NCI-H345 treated with DMSO at 0.1 percent for 48 hours (cell line): ENCODE results near the gene IFNL4.
"Not testable (repeated sequence)": the region's sequence is repeated elsewhere in the genome, so short reads cannot be mapped to it uniquely, and the experiment has no call there.

Experiments
- DNase-seq: peaks from one replicate; lab custom pipeline; 2025; ENCODE audit not compliant: unreplicated experiment; lab: John Stamatoyannopoulos, UW

IFNL4 gene

DNA sequence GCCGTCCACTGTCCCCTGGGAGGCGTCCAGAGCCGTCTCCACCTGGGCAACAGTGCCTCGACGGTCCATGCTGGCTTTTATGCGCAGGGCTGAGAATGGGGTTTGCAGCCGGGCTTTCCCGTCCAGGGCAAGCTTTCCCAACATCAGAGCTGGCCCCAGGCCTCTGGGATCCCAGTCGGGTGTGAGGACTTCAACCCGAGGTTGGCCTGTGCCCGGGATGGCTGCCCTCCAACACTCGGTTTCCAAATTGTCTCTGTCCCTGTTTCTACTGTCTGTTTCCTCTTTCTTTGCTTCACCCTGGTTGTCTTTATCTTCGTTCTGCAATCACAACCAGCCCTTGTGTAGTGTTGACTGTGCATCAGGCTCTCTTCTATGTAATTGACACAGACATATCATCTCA, at the start of gene IFNL4:
IFNL4 (minus strand) TSS at position 51 of the 400 bp plus-strand sequence.
- DNase-seq = no peak

DNA sequence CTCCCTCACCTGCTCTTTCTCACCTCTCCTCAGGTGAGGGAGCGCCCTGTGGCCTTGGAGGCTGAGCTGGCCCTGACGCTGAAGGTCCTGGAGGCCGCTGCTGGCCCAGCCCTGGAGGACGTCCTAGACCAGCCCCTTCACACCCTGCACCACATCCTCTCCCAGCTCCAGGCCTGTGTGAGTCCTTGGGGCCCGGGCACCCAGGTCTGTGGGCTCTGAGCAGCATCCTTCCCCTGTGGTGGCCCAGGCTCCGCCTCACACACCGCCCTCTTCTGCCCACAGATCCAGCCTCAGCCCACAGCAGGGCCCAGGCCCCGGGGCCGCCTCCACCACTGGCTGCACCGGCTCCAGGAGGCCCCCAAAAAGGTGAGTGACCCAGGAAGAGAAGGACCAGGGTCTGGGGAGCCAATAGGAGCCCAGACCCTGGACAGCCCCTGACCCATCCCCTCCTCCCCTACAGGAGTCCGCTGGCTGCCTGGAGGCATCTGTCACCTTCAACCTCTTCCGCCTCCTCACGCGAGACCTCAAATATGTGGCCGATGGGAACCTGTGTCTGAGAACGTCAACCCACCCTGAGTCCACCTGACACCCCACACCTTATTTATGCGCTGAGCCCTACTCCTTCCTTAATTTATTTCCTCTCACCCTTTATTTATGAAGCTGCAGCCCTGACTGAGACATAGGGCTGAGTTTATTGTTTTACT, 49.4 kb upstream of the IFNL4 start:
- no peak for DNase-seq

DNA sequence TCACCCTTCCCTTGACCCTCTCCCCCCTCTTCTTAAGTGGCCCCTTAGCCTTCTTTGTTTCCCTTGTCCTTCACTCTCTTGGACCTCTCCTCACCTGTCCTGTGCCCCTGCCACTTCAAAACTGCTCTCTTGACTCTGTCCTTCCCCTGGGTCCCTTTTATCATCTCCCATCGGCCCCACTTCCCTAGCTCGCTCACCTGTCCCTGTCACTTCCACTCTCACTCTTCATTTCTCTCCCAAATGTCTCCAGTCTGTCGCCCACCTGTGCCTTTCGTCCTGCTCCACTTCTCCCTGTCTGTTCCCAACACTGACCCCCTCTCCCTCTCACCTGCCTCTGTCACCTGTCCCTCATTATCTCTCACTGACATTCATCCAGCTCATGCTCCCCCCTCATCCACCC, 48.2 kb upstream of the IFNL4 start:
- no peak for DNase-seq

DNA sequence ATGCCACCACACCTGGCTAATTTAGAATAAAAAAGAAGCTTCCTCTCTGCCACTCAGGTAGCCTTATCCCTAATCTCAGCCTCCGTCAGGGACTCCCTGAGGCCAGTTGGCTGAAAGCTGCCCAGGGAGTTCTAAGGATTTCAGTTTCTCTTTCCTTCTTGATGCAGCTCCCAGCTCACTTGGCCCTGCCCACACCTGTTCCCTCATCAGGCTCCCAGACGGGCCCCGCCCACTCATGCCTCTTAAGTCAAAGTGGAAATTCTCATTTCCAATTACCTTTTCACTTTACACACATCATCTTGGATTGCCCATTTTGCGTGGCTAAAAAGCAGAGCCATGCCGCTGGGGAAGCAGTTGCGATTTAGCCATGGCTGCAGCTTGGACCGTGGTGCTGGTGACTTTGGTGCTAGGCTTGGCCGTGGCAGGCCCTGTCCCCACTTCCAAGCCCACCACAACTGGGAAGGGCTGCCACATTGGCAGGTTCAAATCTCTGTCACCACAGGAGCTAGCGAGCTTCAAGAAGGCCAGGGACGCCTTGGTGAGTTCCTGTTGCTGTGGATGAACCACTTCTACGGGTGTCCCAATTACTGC, 47.5 kb upstream of the IFNL4 start, which contains the start of gene IFNL1:
IFNL1 (plus strand) TSS at position 353 of the 591 bp plus-strand sequence; CDS start at position 368, 15 bp downstream.
- no peak for DNase-seq

- no peak for DNase-seq
Observed at GRCh38 chr19:39293394-39293793, 44.7 kb upstream of the IFNL4 start.

GRCh38 chr19:39284032-39284431, 35.4 kb upstream of the IFNL4 start:
- no peak for DNase-seq

DNA sequence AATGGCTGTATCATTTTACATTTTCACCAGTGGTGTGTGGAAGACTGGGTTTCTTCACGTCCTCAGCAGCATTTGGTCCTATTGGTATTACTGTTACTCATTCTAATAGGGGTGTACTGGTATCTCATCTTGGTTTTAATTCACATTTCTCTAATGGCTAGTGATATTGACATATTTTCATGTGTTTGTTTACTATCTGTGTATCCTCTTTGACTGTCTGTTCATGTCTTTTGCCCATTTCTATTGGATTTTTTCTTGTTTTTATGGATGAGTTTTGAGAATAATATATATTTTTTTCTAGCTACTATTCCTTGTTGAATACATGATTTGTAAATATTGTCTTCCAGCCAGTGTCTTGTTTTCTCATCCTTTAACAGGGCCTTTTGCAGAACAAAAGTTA, 33.4 kb upstream of the IFNL4 start:
- DNase-seq = no peak

DNA sequence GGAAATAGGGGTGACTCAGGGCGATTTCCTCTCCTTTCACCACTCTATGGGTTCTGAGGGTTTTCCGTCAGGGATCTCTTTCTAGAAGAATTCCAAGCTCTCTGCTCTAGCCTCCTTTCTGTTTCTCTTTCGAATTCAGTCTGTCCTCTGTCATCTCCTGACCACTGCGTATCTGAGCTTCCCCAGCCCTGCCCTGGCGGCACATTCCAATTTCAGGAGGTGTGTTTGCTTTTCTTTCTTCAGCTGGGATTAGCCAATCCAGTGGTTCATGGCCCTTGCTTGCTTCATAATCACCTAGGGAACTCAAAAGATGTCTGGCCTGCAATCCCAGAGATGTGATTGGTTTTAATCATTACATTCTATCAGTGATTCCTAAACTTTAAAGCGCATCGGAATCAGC, 28.9 kb upstream of the IFNL4 start:
- DNase-seq = no peak

DNA sequence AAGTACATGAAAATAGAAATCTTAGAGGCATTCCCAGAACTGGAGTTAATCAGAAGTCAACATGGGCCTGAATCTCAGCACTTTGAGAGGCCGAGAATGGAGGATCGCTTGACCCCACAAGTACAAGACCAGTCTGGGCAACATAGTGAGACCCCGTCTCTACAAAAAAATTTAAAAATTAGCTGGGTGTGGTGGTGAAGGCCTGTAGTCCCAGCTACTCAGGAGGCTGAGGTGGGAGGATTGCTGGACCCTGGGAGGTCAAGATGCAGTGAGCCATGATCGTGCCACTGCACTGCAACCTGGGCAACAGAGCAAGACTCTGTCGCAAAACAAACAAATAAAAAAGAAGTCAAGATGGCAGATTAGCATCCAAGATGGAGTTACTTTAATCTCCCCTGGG, 28.1 kb upstream of the IFNL4 start:
- no peak for DNase-seq

GRCh38 chr19:39275578-39275977, 26.9 kb upstream of the IFNL4 start:
- DNase-seq = no peak

- not testable (repeated sequence) for DNase-seq
Observed at GRCh38 chr19:39273859-39274258, 25.2 kb upstream of the IFNL4 start.

DNA sequence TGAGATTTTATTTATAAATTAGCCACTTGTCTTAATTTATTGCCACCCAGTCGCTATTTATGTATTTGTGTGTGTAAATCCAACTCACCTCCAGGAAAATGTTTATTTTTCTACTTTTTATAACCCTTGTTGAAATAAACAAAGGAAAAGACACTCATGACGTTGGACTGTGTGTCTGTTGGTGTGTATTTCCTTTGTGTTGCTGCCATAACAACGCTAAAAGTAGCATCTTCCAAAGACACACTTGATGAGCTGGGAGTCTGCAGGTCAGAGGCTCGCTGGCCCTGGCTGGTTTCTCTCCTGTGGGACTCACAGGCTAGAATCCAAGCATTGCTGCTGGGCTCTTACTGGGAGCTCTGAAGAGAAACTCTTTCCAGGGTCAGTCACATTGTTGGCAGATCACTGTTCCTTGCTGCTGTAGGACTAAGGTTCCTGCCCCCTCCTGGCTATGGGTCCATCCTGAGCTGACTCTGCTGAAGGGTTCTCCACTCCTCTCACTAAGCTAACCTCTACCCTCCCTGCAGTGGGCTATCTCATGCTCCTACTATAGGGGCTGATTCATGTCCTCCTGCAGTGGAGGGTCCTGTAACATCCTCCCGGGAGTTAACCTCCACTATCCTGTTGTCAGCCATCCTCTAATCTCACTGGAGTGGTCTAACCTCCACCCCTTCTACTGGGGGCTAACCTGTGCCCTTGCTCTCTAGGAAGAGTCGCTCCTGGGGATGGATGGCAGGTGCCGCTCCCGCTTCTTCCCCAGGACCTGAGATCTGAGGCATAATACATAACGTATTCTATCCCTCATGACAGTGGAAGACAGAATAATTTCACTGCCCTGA, 21.6 kb upstream of the IFNL4 start:
- no peak for DNase-seq

- not testable (repeated sequence) for DNase-seq
Observed at GRCh38 chr19:39269369-39269768, 20.7 kb upstream of the IFNL4 start.

DNA sequence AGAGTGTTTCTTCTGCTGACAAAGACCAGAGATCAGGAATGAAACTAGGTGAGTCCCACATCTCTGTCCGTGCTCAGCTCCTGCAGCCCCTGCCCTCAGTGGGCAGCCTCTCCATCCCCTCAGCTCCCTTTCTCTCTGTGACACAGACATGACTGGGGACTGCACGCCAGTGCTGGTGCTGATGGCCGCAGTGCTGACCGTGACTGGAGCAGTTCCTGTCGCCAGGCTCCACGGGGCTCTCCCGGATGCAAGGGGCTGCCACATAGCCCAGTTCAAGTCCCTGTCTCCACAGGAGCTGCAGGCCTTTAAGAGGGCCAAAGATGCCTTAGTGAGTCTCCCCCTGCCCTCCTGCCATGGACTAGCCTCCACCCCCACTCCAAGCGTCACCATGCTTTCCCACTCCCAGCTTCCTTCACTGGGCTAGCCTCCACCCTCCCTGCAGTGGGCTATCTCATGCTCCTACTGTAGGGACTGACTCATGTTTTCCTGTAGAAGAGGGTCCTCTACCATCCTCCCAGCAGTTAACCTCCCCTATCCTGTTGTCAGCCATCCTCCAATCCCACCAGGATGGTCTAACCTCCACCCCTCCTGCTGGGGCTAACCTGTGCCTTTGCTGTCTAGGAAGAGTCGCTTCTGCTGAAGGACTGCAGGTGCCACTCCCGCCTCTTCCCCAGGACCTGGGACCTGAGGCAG, 20.0 kb upstream of the IFNL4 start:
- not testable (repeated sequence) for DNase-seq

GRCh38 chr19:39268085-39268484, 19.4 kb upstream of the IFNL4 start, which contains the start of gene IFNL2:
Gene IFNL2, plus strand, starts transcription at chr19:39268396. Its CDS starts 173 bp downstream, at chr19:39268569.
- DNase-seq = not testable (repeated sequence)

DNA sequence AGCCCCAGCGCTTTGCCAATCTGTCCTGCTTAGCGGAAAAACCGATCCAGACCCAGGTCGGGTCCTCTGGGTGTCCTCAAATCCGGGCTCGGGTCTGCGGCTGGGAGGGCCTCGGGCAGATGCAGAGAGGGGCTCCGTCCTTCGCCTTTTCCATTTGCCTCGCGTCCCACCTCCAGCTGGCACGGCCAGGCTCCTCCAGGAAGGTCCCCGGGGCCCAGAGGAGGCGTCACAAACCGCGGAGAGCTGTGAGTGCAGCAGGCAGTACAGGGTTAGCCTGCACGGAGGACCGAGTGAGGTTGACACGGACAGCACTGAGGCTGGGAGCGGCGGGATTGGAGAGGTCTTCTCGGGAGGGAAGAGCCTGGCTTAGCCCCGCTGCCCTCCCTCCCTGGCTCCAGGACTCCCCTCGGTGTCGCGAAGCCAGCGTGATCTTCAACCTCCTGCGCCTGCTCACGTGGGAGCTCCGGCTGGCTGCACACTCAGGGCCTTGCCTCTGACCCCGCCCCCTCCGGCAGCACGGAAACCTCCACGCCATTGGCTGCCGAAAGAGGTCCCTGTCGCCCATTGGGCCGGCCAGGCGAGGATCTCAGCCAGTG, 16.8 kb upstream of the IFNL4 start:
- no peak for DNase-seq

- DNase-seq = no peak
Observed at GRCh38 chr19:39264306-39265290, 15.9 kb upstream of the IFNL4 start.

- DNase-seq = no peak
Observed at GRCh38 chr19:39263912-39264305, 15.3 kb upstream of the IFNL4 start.

- no peak for DNase-seq
Observed at GRCh38 chr19:39262496-39262895, 13.8 kb upstream of the IFNL4 start.

- no peak for DNase-seq
Observed at GRCh38 chr19:39261704-39262103, 13.0 kb upstream of the IFNL4 start.
